ENCODE results near the gene FAM204A. TPM values are rescaled to one million over a fixed set of nuclear protein-coding genes. Genes with fewer than 3 reads are reported as not detected.

FAM204A gene
- total RNA-seq (2014; rRNA removed; shearing (Covaris generic)), result 44.4 and 49.5 TPM in 2 replicates

- peak; percentile 86 for DNase-seq (ENCODE audit: low read depth)
Observed at GRCh38 chr10:118341791-118342637, at the start of gene FAM204A. Gene FAM204A, minus strand, starts transcription at chr10:118342324. Its CDS starts 5,909 bp downstream, at chr10:118336415.

GRCh38 chr10:118383699-118384098, 41.6 kb upstream of the FAM204A start:
- DNase-seq (ENCODE audit: low read depth), result no peak

- no peak for DNase-seq (ENCODE audit: low read depth)
Observed at GRCh38 chr10:118383063-118383689, 41.1 kb upstream of the FAM204A start.

GRCh38 chr10:118374404-118374803, 32.3 kb upstream of the FAM204A start:
- DNase-seq (ENCODE audit: low read depth), result peak; percentile 4

- DNase-seq (ENCODE audit: low read depth), result peak; percentile 70
Observed at GRCh38 chr10:118373786-118374185, 31.7 kb upstream of the FAM204A start.

GRCh38 chr10:118370499-118370898, 28.4 kb upstream of the FAM204A start:
- DNase-seq (ENCODE audit: low read depth), result no peak

GRCh38 chr10:118369641-118370205, 27.6 kb upstream of the FAM204A start:
- DNase-seq (ENCODE audit: low read depth), result no peak

- DNase-seq (ENCODE audit: low read depth), result no peak
Observed at GRCh38 chr10:118365702-118366101, 23.6 kb upstream of the FAM204A start.

- DNase-seq (ENCODE audit: low read depth), result peak; percentile 9
Observed at GRCh38 chr10:118362103-118362502, 20.0 kb upstream of the FAM204A start.

GRCh38 chr10:118358327-118358726, 16.2 kb upstream of the FAM204A start:
- DNase-seq (ENCODE audit: low read depth), result no peak

GRCh38 chr10:118357841-118358240, 15.7 kb upstream of the FAM204A start:
- DNase-seq (ENCODE audit: low read depth), result no peak

- no peak for DNase-seq (ENCODE audit: low read depth)
Observed at GRCh38 chr10:118356628-118357027, 14.5 kb upstream of the FAM204A start.

GRCh38 chr10:118355234-118355633, 13.1 kb upstream of the FAM204A start:
- DNase-seq (ENCODE audit: low read depth), result no peak

- DNase-seq (ENCODE audit: low read depth), result no peak
Observed at GRCh38 chr10:118349235-118349634, 7.1 kb upstream of the FAM204A start.

GRCh38 chr10:118343549-118343948, 1.4 kb upstream of the FAM204A start:
- no peak for DNase-seq (ENCODE audit: low read depth)

GRCh38 chr10:118343115-118343514, 991 bp upstream of the FAM204A start:
- DNase-seq (ENCODE audit: low read depth), result peak; percentile 8

- DNase-seq (ENCODE audit: low read depth), result peak; percentile 3
Observed at GRCh38 chr10:118342638-118343020, 505 bp upstream of the FAM204A start.

- DNase-seq (ENCODE audit: low read depth), result no peak
Observed at GRCh38 chr10:118340486-118340885, 1.6 kb downstream of the FAM204A start.

- no peak for DNase-seq (ENCODE audit: low read depth)
Observed at GRCh38 chr10:118339111-118339510, 3.0 kb downstream of the FAM204A start.

- DNase-seq (ENCODE audit: low read depth), result no peak
Observed at GRCh38 chr10:118337356-118337755, 4.8 kb downstream of the FAM204A start.

GRCh38 chr10:118333871-118334270, 8.3 kb downstream of the FAM204A start:
- no peak for DNase-seq (ENCODE audit: low read depth)

GRCh38 chr10:118332948-118333710, 9.0 kb downstream of the FAM204A start:
- DNase-seq (ENCODE audit: low read depth), result peak; percentile 1
